SK-N-SH (cell line): Measurements from ENCODE around the gene GDI2.

ENCODE experiments used
- EZH2phosphoT487 ChIP-seq: fragments of 200-600 bp; sonication (generic); IDR thresholded peaks from 2 replicates; pipeline ENCODE4 v1.6.1; 2017; ENCODE audit warnings: low read depth, mixed run types, mild to moderate bottlenecking, antibody characterized with exemption, moderate library complexity, borderline replicate concordance
- POLR2AphosphoS5 ChIP-seq: IDR thresholded peaks from 2 replicates; pipeline ENCODE4 v1.6.1; 2012; ENCODE audit warnings: low read depth, low read length
- SIN3A ChIP-seq: IDR thresholded peaks from 2 replicates; pipeline ENCODE4 v1.6.1; 2012; ENCODE audit warnings: low read depth, mild to moderate bottlenecking, low read length, moderate library complexity, borderline replicate concordance
- YY1 ChIP-seq: IDR thresholded peaks from 2 replicates; pipeline ENCODE4 v1.4.0; 2012; ENCODE audit warnings: low read depth, mild to moderate bottlenecking
- TF ChIP-seq, protein P1 (sequence below): fragments of 200-600 bp; sonication (generic); IDR thresholded peaks from 2 replicates; pipeline ENCODE4 v1.6.1; 2017; ENCODE audit warnings: antibody characterized with exemption, mild to moderate bottlenecking, moderate library complexity
- TF ChIP-seq, protein P2 (sequence below): IDR thresholded peaks from 2 replicates; pipeline ENCODE4 v1.4.0; 2012; ENCODE audit warnings: low read depth

- TF ChIP-seq, protein P1, sequence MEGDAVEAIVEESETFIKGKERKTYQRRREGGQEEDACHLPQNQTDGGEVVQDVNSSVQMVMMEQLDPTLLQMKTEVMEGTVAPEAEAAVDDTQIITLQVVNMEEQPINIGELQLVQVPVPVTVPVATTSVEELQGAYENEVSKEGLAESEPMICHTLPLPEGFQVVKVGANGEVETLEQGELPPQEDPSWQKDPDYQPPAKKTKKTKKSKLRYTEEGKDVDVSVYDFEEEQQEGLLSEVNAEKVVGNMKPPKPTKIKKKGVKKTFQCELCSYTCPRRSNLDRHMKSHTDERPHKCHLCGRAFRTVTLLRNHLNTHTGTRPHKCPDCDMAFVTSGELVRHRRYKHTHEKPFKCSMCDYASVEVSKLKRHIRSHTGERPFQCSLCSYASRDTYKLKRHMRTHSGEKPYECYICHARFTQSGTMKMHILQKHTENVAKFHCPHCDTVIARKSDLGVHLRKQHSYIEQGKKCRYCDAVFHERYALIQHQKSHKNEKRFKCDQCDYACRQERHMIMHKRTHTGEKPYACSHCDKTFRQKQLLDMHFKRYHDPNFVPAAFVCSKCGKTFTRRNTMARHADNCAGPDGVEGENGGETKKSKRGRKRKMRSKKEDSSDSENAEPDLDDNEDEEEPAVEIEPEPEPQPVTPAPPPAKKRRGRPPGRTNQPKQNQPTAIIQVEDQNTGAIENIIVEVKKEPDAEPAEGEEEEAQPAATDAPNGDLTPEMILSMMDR: no peak
- TF ChIP-seq POLR2AphosphoS5: no peak
- no peak for TF ChIP-seq SIN3A
- no peak for TF ChIP-seq YY1
- TF ChIP-seq, protein P2, sequence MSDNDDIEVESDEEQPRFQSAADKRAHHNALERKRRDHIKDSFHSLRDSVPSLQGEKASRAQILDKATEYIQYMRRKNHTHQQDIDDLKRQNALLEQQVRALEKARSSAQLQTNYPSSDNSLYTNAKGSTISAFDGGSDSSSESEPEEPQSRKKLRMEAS: no peak
- no peak for TF ChIP-seq EZH2phosphoT487
These were observed 45.6 kb upstream of the GDI2 start for GRCh38 chr10:5858811-5859210.
